GM12875 (cell line): ENCODE measurements around the gene ITPRID1.

ENCODE experiments used
- H3K4me3 ChIP-seq: one replicate; pipeline ENCODE4 v1.5.1; 2011; ENCODE audit warnings: low read depth, low read length, control low read depth
- TF ChIP-seq, protein P1 (sequence below): IDR thresholded peaks from 2 replicates; pipeline ENCODE4 v1.5.1; 2011; ENCODE audit warnings: low read depth, mild to moderate bottlenecking, control low read depth, inconsistent platforms, low read length, moderate library complexity, borderline replicate concordance; ENCODE audit not compliant: insufficient read depth

The ITPRID1 gene

GRCh38 chr7:31512166-31512565 is 1.7 kb upstream of the ITPRID1 start:
- TF ChIP-seq, protein P1, sequence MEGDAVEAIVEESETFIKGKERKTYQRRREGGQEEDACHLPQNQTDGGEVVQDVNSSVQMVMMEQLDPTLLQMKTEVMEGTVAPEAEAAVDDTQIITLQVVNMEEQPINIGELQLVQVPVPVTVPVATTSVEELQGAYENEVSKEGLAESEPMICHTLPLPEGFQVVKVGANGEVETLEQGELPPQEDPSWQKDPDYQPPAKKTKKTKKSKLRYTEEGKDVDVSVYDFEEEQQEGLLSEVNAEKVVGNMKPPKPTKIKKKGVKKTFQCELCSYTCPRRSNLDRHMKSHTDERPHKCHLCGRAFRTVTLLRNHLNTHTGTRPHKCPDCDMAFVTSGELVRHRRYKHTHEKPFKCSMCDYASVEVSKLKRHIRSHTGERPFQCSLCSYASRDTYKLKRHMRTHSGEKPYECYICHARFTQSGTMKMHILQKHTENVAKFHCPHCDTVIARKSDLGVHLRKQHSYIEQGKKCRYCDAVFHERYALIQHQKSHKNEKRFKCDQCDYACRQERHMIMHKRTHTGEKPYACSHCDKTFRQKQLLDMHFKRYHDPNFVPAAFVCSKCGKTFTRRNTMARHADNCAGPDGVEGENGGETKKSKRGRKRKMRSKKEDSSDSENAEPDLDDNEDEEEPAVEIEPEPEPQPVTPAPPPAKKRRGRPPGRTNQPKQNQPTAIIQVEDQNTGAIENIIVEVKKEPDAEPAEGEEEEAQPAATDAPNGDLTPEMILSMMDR, result no peak
- no peak overlapping the region for H3K4me3 ChIP-seq

- no peak overlapping the region for H3K4me3 ChIP-seq
- TF ChIP-seq, protein P1, result no peak
These were observed 3.0 kb downstream of the ITPRID1 start for GRCh38 chr7:31516680-31517502.

GRCh38 chr7:31517513-31517912 is 3.6 kb downstream of the ITPRID1 start:
- H3K4me3 ChIP-seq, result no peak overlapping the region
- TF ChIP-seq, protein P1, result no peak

DNA sequence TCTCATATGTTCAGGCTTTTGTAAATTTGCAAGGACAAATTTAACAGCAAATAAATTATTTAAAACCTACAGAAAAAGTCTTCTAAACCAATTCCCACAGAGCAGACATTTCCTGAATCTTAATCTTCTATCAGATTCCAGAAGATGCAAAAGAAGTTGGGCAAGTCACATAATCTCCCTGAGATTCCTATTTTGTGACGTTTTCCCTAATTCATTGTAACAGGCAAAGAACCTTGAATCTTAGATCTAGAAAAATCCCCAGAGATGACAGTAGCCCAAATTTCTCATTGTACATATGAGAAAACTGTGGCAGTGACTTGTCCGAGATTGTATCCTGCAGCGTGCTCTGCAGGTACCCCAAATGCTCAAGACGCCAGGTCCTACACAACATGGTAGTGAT is 4.9 kb downstream of the ITPRID1 start:
- TF ChIP-seq, protein P1, result no peak

GRCh38 chr7:31521336-31522010 is 7.6 kb downstream of the ITPRID1 start:
- TF ChIP-seq, protein P1, result no peak
- no peak overlapping the region for H3K4me3 ChIP-seq

More for the DNA sequence above, 4.9 kb downstream of the ITPRID1 start:
- H3K4me3 ChIP-seq, result no peak overlapping the region

DNA sequence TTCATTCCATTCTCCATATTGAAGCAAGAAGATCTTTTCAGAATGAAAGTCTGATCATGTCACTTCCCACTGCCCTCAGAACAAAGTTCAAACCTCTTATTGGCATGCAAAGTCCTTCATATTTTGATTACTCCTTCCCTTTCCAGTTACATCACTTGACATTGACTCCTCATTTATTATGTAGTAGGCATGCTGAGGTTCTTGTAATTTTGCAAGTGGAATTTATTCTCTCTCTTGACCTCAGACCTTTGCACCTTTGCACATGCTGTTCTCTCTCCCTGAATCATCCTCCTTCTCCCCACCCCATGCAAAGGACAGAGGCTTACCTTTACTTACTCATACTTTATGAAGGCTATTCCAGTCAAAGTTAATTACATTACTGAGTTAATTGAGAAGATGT is 13.0 kb downstream of the ITPRID1 start:
- TF ChIP-seq, protein P1, result no peak

More for the DNA sequence above, 13.0 kb downstream of the ITPRID1 start:
- no peak overlapping the region for H3K4me3 ChIP-seq
